Measurements from ENCODE around the gene FANK1.

DNA sequence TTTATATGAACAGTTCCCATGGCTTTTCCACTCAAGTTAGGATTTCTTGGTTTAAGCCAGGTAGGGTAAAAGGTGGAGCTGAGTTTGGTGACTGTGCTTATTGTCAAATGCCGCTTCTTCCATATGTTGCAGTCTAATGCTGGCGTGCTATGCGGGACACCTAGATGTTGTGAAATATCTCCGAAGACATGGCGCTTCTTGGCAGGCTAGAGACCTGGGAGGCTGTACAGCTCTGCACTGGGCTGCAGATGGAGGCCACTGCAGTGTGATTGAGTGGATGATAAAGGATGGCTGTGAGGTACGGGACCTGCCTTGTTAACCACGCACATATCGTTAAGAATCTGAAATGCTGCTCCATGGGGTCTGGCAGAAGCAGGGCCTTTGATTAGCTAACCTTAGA, 108.4 kb downstream of the FANK1 start:
- TF ChIP-seq, protein P1, sequence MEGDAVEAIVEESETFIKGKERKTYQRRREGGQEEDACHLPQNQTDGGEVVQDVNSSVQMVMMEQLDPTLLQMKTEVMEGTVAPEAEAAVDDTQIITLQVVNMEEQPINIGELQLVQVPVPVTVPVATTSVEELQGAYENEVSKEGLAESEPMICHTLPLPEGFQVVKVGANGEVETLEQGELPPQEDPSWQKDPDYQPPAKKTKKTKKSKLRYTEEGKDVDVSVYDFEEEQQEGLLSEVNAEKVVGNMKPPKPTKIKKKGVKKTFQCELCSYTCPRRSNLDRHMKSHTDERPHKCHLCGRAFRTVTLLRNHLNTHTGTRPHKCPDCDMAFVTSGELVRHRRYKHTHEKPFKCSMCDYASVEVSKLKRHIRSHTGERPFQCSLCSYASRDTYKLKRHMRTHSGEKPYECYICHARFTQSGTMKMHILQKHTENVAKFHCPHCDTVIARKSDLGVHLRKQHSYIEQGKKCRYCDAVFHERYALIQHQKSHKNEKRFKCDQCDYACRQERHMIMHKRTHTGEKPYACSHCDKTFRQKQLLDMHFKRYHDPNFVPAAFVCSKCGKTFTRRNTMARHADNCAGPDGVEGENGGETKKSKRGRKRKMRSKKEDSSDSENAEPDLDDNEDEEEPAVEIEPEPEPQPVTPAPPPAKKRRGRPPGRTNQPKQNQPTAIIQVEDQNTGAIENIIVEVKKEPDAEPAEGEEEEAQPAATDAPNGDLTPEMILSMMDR (IDR thresholded peaks at IDR 0.05), result no peak
- TF ChIP-seq CHD2 (IDR thresholded peaks at IDR 0.05; ENCODE audit: low read length, partially characterized antibody) (no peak), TEAD4 (IDR thresholded peaks at IDR 0.05; ENCODE audit: borderline replicate concordance, insufficient read depth) (no peak), MXI1 (IDR thresholded peaks at IDR 0.05; ENCODE audit: low read depth, low read length) (no peak), GATA2 (CRISPR knock-in tag; IDR thresholded peaks at IDR 0.05) (no peak), POLR2AphosphoS5 (IDR thresholded peaks at IDR 0.05; ENCODE audit: low read depth, low read length) (no peak), NRF1 (IDR thresholded peaks at IDR 0.05; ENCODE audit: low read depth, low read length) (no peak), GABPA (IDR thresholded peaks at IDR 0.05; ENCODE audit: low read depth) (no peak), MEF2A (IDR thresholded peaks at IDR 0.05; ENCODE audit: borderline replicate concordance, low read depth) (no peak), EP300 (IDR thresholded peaks at IDR 0.05; ENCODE audit: borderline replicate concordance in 1 of 2, low read depth in 1 of 2, low read length in 1 of 2) (no peak)
- TF ChIP-seq, protein P2, sequence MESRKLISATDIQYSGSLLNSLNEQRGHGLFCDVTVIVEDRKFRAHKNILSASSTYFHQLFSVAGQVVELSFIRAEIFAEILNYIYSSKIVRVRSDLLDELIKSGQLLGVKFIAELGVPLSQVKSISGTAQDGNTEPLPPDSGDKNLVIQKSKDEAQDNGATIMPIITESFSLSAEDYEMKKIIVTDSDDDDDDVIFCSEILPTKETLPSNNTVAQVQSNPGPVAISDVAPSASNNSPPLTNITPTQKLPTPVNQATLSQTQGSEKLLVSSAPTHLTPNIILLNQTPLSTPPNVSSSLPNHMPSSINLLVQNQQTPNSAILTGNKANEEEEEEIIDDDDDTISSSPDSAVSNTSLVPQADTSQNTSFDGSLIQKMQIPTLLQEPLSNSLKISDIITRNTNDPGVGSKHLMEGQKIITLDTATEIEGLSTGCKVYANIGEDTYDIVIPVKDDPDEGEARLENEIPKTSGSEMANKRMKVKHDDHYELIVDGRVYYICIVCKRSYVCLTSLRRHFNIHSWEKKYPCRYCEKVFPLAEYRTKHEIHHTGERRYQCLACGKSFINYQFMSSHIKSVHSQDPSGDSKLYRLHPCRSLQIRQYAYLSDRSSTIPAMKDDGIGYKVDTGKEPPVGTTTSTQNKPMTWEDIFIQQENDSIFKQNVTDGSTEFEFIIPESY (IDR thresholded peaks at IDR 0.05; ENCODE audit: borderline replicate concordance, low read depth), result no peak
- TF ChIP-seq, protein P3, sequence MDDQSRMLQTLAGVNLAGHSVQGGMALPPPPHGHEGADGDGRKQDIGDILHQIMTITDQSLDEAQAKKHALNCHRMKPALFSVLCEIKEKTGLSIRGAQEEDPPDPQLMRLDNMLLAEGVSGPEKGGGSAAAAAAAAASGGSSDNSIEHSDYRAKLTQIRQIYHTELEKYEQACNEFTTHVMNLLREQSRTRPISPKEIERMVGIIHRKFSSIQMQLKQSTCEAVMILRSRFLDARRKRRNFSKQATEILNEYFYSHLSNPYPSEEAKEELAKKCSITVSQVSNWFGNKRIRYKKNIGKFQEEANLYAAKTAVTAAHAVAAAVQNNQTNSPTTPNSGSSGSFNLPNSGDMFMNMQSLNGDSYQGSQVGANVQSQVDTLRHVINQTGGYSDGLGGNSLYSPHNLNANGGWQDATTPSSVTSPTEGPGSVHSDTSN (IDR thresholded peaks at IDR 0.05), result no peak

Data from SK-N-SH (cell line).